Measurements from ENCODE around the gene SEMA3D.

- TF ChIP-seq, protein P1, sequence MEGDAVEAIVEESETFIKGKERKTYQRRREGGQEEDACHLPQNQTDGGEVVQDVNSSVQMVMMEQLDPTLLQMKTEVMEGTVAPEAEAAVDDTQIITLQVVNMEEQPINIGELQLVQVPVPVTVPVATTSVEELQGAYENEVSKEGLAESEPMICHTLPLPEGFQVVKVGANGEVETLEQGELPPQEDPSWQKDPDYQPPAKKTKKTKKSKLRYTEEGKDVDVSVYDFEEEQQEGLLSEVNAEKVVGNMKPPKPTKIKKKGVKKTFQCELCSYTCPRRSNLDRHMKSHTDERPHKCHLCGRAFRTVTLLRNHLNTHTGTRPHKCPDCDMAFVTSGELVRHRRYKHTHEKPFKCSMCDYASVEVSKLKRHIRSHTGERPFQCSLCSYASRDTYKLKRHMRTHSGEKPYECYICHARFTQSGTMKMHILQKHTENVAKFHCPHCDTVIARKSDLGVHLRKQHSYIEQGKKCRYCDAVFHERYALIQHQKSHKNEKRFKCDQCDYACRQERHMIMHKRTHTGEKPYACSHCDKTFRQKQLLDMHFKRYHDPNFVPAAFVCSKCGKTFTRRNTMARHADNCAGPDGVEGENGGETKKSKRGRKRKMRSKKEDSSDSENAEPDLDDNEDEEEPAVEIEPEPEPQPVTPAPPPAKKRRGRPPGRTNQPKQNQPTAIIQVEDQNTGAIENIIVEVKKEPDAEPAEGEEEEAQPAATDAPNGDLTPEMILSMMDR (IDR thresholded peaks at IDR 0.05), result no peak
- no peak for TF ChIP-seq POLR2AphosphoS5 (IDR thresholded peaks at IDR 0.05)
Observed at GRCh38 chr7:85204061-85204460, 17.2 kb upstream of the SEMA3D start.

All from breast epithelium (tissue), 3 donors.